HCT116 (cell line): ENCODE results near the gene CRACDL. TPM values are rescaled to one million over a fixed set of nuclear protein-coding genes. Genes with fewer than 3 reads are reported as not detected.

Experiments used
- ATAC-seq: fragments of 200-7000 bp; cut with Tn5 transposase; 2 replicates; pipeline ENCODE4 v1.9.1; 2020; ENCODE audit warnings: mild to moderate bottlenecking, moderate library complexity
- BruUV-seq: library from RNA; stranded (reverse); fragments of 400-500 nt; replicated peaks from 2 replicates; lab custom pipeline; 2021; lab: Mats Ljungman, UMichigan
- CTCF ChIA-PET: fragments of 300-600 bp; sonication (Branson Sonifier 250); formaldehyde crosslinking; loops from one replicate; lab custom pipeline; 2021; ENCODE audit warnings: antibody characterized with exemption; lab: Charles Lee
- POLR2A ChIA-PET: fragments of 300-600, 350-600 bp; sonication (Branson Sonifier 250); formaldehyde crosslinking; loops from one replicate; lab custom pipeline; 2021; ENCODE audit warnings: antibody characterized with exemption; lab: Charles Lee
- RAD21 ChIA-PET, 2 experiments: fragments of 300-600 bp; sonication (Branson Sonifier 250); formaldehyde crosslinking; loops; one replicate each; lab custom pipeline; 2023; ENCODE audit warnings: low total read pairs in 2 of 2; ENCODE audit not compliant: uncharacterized antibody in 2 of 2, unreplicated experiment in 2 of 2, low non-redundant PET in 1 of 2; lab: Charles Lee
- DNase-seq: peaks from one replicate; pipeline ENCODE4 v3.0.0-alpha.2; 2010; ENCODE audit warnings: low read depth, low spot score
- H2AFZ ChIP-seq: fragments of 200-600 bp; shearing (Covaris generic), sonication (generic); 2 replicates; pipeline ENCODE4 v1.6.1; 2017; ENCODE audit warnings: low read depth, mixed run types, mixed read lengths, antibody characterized with exemption, low read length; ENCODE audit not compliant: poor library complexity, severe bottlenecking
- H3K27ac ChIP-seq: 2 replicates; pipeline ENCODE4 v1.5.1; 2012; ENCODE audit warnings: low read depth, low read length
- H3K27me3 ChIP-seq: fragments of 200-600 bp; sonication (generic); 2 replicates; pipeline ENCODE4 v1.6.1; 2016; ENCODE audit warnings: mixed run types, low read length, mixed read lengths; ENCODE audit not compliant: insufficient read depth
- H3K36me3 ChIP-seq, 2 experiments: fragments of 200-500 bp in 1 of 2; fragments of 200-600 bp in 1 of 2; sonication (Bioruptor generic) in 1 of 2; sonication (generic) in 1 of 2; 2 replicates each; pipeline versions ENCODE4 v1.5.1 to v1.6.1; 2014 to 2016; ENCODE audit warnings: low read length in 2 of 2, inconsistent platforms in 1 of 2, mixed read lengths in 1 of 2, mixed run types in 1 of 2; ENCODE audit not compliant: insufficient read depth in 2 of 2, control insufficient read depth in 1 of 2
- H3K4me1 ChIP-seq, 2 experiments: fragments of 200-600 bp in 1 of 2; sonication (generic) in 1 of 2; 2 replicates each; pipeline versions ENCODE4 v1.5.1 to v1.6.1; 2012 to 2017; ENCODE audit warnings: low read length in 2 of 2, inconsistent platforms in 1 of 2, mild to moderate bottlenecking in 1 of 2, mixed read lengths in 1 of 2, mixed run types in 1 of 2, moderate library complexity in 1 of 2; ENCODE audit not compliant: insufficient read depth in 2 of 2, control insufficient read depth in 1 of 2
- H3K4me2 ChIP-seq: fragments of 200-600 bp; sonication (generic); 2 replicates; pipeline ENCODE4 v1.6.1; 2017; ENCODE audit warnings: mixed run types, low read length, mixed read lengths
- H3K4me3 ChIP-seq, 2 experiments: fragments of 200-600 bp in 1 of 2; sonication (generic) in 1 of 2; replicated peaks in 1 of 2; 2 replicates each; pipeline ENCODE4 v1.5.1; 2011 to 2016; ENCODE audit warnings: low read length in 2 of 2, control low read depth in 1 of 2, low read depth in 1 of 2, mild to moderate bottlenecking in 1 of 2, mixed read lengths in 1 of 2, mixed run types in 1 of 2
- H3K79me2 ChIP-seq: fragments of 200-600 bp; sonication (generic); 2 replicates; pipeline ENCODE4 v1.6.1; 2017; ENCODE audit warnings: mild to moderate bottlenecking, mixed run types, low read length, moderate library complexity, mixed read lengths; ENCODE audit not compliant: insufficient read depth
- H3K9ac ChIP-seq: fragments of 200-600 bp; sonication (generic); 2 replicates; pipeline ENCODE4 v1.6.1; 2016; ENCODE audit warnings: low read length, mixed read lengths
- H3K9me2 ChIP-seq: fragments of 200-600 bp; sonication (generic), shearing (Covaris generic); 2 replicates; pipeline ENCODE4 v1.6.1; 2017; ENCODE audit warnings: mixed run types, mild to moderate bottlenecking, moderate library complexity; ENCODE audit not compliant: insufficient read depth
- H3K9me3 ChIP-seq, 2 experiments: fragments of 200-500 bp in 1 of 2; fragments of 200-600 bp in 1 of 2; sonication (Bioruptor generic) in 1 of 2; sonication (generic) in 1 of 2; 2 replicates each; pipeline ENCODE4 v1.6.1; 2014 to 2017; ENCODE audit warnings: low read length in 2 of 2, mixed read lengths in 2 of 2, inconsistent platforms in 1 of 2, low read depth in 1 of 2, mild to moderate bottlenecking in 1 of 2, mixed run types in 1 of 2, moderate library complexity in 1 of 2; ENCODE audit not compliant: control insufficient read depth in 1 of 2, insufficient read depth in 1 of 2
- H4K20me1 ChIP-seq: fragments of 200-600 bp; sonication (generic), shearing (Covaris generic); 2 replicates; pipeline ENCODE4 v1.6.1; 2017; ENCODE audit warnings: mixed run types, mild to moderate bottlenecking, moderate library complexity; ENCODE audit not compliant: insufficient read depth
- CBX3 ChIP-seq: IDR thresholded peaks from 2 replicates; pipeline ENCODE4 v1.6.1; 2012; ENCODE audit warnings: low read depth
- CEBPB ChIP-seq: IDR thresholded peaks from 2 replicates; pipeline ENCODE4 v1.6.1; 2012; ENCODE audit warnings: low read depth
- ELF1 ChIP-seq: IDR thresholded peaks from 2 replicates; pipeline ENCODE4 v1.6.1; 2012; ENCODE audit warnings: low read depth, borderline replicate concordance
- FOSL1 ChIP-seq: IDR thresholded peaks from 2 replicates; pipeline ENCODE4 v1.6.1; 2012; ENCODE audit warnings: low read depth
- JUND ChIP-seq: IDR thresholded peaks from 2 replicates; pipeline ENCODE4 v1.6.1; 2012
- RAD21 ChIP-seq: IDR thresholded peaks from 2 replicates; pipeline ENCODE4 v1.6.1; 2012; ENCODE audit warnings: low read depth, mild to moderate bottlenecking
- REST ChIP-seq: IDR thresholded peaks from 2 replicates; pipeline ENCODE4 v1.6.1; 2012; ENCODE audit warnings: low read depth
- SIN3A ChIP-seq: IDR thresholded peaks from 2 replicates; pipeline ENCODE4 v1.6.1; 2012; ENCODE audit warnings: low read depth
- SRF ChIP-seq: IDR thresholded peaks from 2 replicates; pipeline ENCODE4 v1.6.1; 2012; ENCODE audit warnings: low read depth
- YY1 ChIP-seq: IDR thresholded peaks from 2 replicates; pipeline ENCODE4 v1.6.1; 2011; ENCODE audit warnings: low read length, low read depth, moderate library complexity, mild to moderate bottlenecking; ENCODE audit not compliant: insufficient replicate concordance; ENCODE audit errors: extremely low read depth
- ZNF274 ChIP-seq: fragments of 200-500 bp; sonication (Bioruptor generic); IDR thresholded peaks from 2 replicates; pipeline ENCODE4 v1.6.1; 2014; ENCODE audit warnings: mild to moderate bottlenecking, low read depth, low read length, inconsistent platforms
- intact Hi-C: fragments of 100-400 bp; cut with micrococcal nuclease; formaldehyde crosslinking; loops from 2 replicates; pipeline ENCODE4 v1.10.0; 2022
- total RNA-seq: library from RNA; stranded (reverse); gene quantifications from one replicate; pipeline ENCODE4 v1.2.1, GENCODE V29; 2021; ENCODE audit not compliant: unreplicated experiment
- TF ChIP-seq, protein P1 (sequence below): IDR thresholded peaks from 2 replicates; pipeline ENCODE4 v1.6.1; 2012
- TF ChIP-seq, protein P2 (sequence below): IDR thresholded peaks from 2 replicates; pipeline ENCODE4 v1.6.1; 2012
- TF ChIP-seq, protein P3 (sequence below): IDR thresholded peaks from 2 replicates; pipeline ENCODE4 v1.6.1; 2011; ENCODE audit warnings: mild to moderate bottlenecking, low read length, moderate library complexity; ENCODE audit not compliant: insufficient replicate concordance; ENCODE audit errors: extremely low read depth

CRACDL gene
- total RNA-seq, 1 experiment from 2014 or later = 1.1 TPM

- intact Hi-C loops = no loop called here
- H3K4me1 ChIP-seq = peaks cover 0 to 5% of the 10 kb centered on the region in 2 experiments; a peak in 1 of 4 replicates
- ATAC-seq (no peak), DNase-seq (no peak)
- no peaks in the 10 kb centered on the region for H3K9me2 ChIP-seq
- H3K27me3 ChIP-seq = no peaks in the 10 kb centered on the region
- H4K20me1 ChIP-seq = no peaks in the 10 kb centered on the region
- no peak overlapping the region for H3K4me2 ChIP-seq
- no peak overlapping the region for H2AFZ ChIP-seq
- no peaks in the 10 kb centered on the region for H3K79me2 ChIP-seq
- ChIA-PET CTCF (no interaction called here), RAD21 (no interaction called here), POLR2A (no interaction called here)
- no peak for TF ChIP-seq JUND
- no peak for TF ChIP-seq SRF
- TF ChIP-seq, protein P1, sequence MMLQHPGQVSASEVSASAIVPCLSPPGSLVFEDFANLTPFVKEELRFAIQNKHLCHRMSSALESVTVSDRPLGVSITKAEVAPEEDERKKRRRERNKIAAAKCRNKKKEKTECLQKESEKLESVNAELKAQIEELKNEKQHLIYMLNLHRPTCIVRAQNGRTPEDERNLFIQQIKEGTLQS = no peak
- TF ChIP-seq FOSL1 = no peak
- no peak for TF ChIP-seq ELF1
- TF ChIP-seq, protein P2, sequence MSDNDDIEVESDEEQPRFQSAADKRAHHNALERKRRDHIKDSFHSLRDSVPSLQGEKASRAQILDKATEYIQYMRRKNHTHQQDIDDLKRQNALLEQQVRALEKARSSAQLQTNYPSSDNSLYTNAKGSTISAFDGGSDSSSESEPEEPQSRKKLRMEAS = no peak
- BruUV-seq = no TSS peak
- no peaks in the 10 kb centered on the region for H3K36me3 ChIP-seq
- H3K27ac ChIP-seq = no peak overlapping the region
- H3K4me3 ChIP-seq = no peak overlapping the region
- H3K9me3 ChIP-seq = peaks cover 0 to 6% of the 10 kb centered on the region in 2 experiments; a peak in 1 of 4 replicates
- H3K9ac ChIP-seq = no peak overlapping the region
These were observed 157.9 kb downstream of the CRACDL start for GRCh38 chr2:98778151-98778550.

- no peak overlapping the region for H3K4me3 ChIP-seq
- H3K9me2 ChIP-seq = no peaks in the 10 kb centered on the region
- H3K27me3 ChIP-seq = no peaks in the 10 kb centered on the region
- no peaks in the 10 kb centered on the region for H3K79me2 ChIP-seq
- CTCF ChIA-PET = no interaction called here
- POLR2A ChIA-PET = no interaction called here
- H3K9me3 ChIP-seq = peaks cover 0 to 6% of the 10 kb centered on the region in 2 experiments; a peak in 1 of 4 replicates
- H3K4me2 ChIP-seq = no peak overlapping the region
- H3K27ac ChIP-seq = no peak overlapping the region
- H3K36me3 ChIP-seq = no peaks in the 10 kb centered on the region
- intact Hi-C loops = no loop called here
- H4K20me1 ChIP-seq = no peaks in the 10 kb centered on the region
- no peak overlapping the region for H2AFZ ChIP-seq
- H3K9ac ChIP-seq = no peak overlapping the region
- RAD21 ChIA-PET = no interaction called here
- peaks cover 0 to 5% of the 10 kb centered on the region in 2 experiments; a peak in 1 of 4 replicates for H3K4me1 ChIP-seq
- ATAC-seq = no peak
- DNase-seq = no peak
- no TSS peak for BruUV-seq
- TF ChIP-seq RAD21 (no peak), YY1 (no peak), ZNF274 (no peak), SIN3A (no peak), CBX3 (no peak), ELF1 (no peak), REST (no peak), CEBPB (no peak)
- TF ChIP-seq, protein P2 = no peak
- TF ChIP-seq, protein P3, sequence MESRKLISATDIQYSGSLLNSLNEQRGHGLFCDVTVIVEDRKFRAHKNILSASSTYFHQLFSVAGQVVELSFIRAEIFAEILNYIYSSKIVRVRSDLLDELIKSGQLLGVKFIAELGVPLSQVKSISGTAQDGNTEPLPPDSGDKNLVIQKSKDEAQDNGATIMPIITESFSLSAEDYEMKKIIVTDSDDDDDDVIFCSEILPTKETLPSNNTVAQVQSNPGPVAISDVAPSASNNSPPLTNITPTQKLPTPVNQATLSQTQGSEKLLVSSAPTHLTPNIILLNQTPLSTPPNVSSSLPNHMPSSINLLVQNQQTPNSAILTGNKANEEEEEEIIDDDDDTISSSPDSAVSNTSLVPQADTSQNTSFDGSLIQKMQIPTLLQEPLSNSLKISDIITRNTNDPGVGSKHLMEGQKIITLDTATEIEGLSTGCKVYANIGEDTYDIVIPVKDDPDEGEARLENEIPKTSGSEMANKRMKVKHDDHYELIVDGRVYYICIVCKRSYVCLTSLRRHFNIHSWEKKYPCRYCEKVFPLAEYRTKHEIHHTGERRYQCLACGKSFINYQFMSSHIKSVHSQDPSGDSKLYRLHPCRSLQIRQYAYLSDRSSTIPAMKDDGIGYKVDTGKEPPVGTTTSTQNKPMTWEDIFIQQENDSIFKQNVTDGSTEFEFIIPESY = no peak
- TF ChIP-seq, protein P1 = no peak
These were observed 158.3 kb downstream of the CRACDL start for GRCh38 chr2:98777710-98778109.
